Measurements from ENCODE around the gene NARF. TPM values are rescaled to one million over a fixed set of nuclear protein-coding genes. Genes with fewer than 3 reads are reported as not detected.

Gene NARF
- total RNA-seq, 6 experiments from 2014 or later = 9.3 to 48.6 (median 21.8) TPM

DNA sequence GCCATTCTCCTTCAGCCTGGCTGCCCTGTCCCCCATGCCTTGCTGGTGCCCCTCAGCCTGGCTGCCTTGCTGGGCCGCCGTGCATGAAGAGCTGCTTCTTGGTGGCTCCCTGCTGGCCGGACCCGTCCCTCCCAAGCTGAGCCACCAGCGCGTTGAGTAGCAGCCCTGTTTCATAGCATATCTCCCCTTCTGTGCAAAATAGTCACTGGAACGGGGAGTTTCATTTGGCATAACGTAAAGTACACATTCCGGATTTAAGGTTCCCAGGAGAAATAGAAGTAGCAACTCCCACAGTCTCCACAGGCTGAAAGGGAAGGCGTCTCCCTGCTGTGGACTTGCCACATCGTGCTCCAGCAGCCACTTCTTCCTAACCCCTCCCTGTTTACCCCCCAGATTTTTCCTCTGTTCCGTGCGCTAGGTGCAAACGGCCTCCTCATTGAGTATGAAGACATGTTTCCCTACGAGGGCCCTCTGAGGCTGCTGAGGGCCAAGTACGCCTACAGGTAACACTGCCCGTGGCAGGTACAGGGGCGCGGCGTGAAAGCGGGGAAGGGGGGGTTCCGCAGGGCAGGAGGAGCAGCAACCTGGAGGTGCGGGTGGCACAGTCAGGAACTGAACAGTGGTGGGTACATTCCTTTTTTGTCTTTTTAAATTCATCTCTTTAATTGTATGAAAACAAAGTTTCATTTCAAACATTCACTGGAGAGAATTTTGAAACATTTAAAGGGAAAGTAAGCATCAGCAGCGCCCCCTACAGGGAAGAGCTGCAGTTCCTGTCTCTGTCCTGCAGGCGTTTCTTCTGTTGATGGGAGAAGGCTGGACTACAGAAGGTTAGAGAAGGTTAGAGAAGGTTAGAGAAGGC is 34.3 kb upstream of the NARF start:
- TF ChIP-seq, protein P1, sequence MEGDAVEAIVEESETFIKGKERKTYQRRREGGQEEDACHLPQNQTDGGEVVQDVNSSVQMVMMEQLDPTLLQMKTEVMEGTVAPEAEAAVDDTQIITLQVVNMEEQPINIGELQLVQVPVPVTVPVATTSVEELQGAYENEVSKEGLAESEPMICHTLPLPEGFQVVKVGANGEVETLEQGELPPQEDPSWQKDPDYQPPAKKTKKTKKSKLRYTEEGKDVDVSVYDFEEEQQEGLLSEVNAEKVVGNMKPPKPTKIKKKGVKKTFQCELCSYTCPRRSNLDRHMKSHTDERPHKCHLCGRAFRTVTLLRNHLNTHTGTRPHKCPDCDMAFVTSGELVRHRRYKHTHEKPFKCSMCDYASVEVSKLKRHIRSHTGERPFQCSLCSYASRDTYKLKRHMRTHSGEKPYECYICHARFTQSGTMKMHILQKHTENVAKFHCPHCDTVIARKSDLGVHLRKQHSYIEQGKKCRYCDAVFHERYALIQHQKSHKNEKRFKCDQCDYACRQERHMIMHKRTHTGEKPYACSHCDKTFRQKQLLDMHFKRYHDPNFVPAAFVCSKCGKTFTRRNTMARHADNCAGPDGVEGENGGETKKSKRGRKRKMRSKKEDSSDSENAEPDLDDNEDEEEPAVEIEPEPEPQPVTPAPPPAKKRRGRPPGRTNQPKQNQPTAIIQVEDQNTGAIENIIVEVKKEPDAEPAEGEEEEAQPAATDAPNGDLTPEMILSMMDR (IDR thresholded peaks at IDR 0.05) = peak; percentile 39 to 50 (median 44)
- TF ChIP-seq POLR2A (IDR thresholded peaks at IDR 0.05) = no peak
- 80% methylated on average over 17 of the region's 25 CpGs for WGBS (ENCODE audit: insufficient coverage, low coverage, low lambda C conversion rate, missing lambda C conversion rate)
- Histone ChIP-seq H3K36me3 (no peaks in the 10 kb centered on the region), H3K4me1 (peaks cover 0 to 7% (median 3%) of the 10 kb centered on the region in 4 donors), H3K9me3 (no peaks in the 10 kb centered on the region), H3K4me3 (no peak overlapping the region), H3K27ac (no peak overlapping the region), H3K27me3 (no peaks in the 10 kb centered on the region)
- DNase-seq (no peak), ATAC-seq (peak in 3 of 4 donors; percentile 29 to 39 (median 35))
- intact Hi-C loops (cut with DNase I) = no loop called here

DNA sequence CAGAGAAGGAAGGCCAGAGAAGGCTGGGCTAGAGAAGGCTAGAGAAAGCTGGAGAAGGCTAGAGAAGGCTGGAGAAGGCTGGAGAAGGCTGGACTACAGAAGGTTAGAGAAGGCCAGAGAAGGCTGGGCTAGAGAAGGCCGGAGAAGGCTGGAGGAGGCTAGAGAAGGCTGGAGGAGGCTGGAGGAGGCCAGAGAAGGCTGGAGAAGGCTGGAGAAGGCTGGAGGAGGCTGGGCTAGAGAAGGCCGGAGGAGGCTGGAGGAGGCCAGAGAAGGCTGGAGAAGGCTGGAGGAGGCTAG is 33.7 kb upstream of the NARF start:
- TF ChIP-seq, protein P1 (IDR thresholded peaks at IDR 0.05) = no peak
- TF ChIP-seq POLR2A (IDR thresholded peaks at IDR 0.05) = no peak
- intact Hi-C loops (cut with DNase I) = no loop called here
- 93% methylated on average over 2 of the region's 2 CpGs for WGBS (ENCODE audit: insufficient coverage, low coverage, low lambda C conversion rate, missing lambda C conversion rate)

DNA sequence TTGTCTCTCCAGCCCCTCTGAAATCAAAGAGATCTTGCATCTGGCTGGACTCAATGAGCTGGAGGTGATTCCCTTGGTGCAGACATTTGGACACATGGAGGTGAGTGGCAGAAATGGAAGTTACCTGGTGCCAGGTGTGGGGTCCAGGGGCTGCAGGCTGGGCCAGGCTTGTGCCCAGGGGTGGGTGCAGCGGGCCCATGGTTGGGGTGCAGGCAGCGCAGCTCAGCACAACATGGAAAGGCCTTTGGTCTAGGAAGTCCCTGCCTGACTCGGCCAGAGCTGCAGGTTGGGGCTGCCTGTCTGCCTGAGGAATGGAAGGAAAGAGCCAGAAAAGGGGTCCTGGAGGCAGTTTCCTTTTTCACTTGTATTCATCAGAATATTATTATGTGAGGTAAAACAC is 30.0 kb upstream of the NARF start:
- Histone ChIP-seq H3K36me3 (no peaks in the 10 kb centered on the region), H3K9me3 (no peaks in the 10 kb centered on the region), H3K4me1 (no peaks in the 10 kb centered on the region), H3K27me3 (no peaks in the 10 kb centered on the region), H3K4me3 (no peak overlapping the region), H3K27ac (no peak overlapping the region)
- ATAC-seq (no peak), DNase-seq (no peak)
- TF ChIP-seq, protein P1 (IDR thresholded peaks at IDR 0.05) = no peak
- TF ChIP-seq POLR2A (IDR thresholded peaks at IDR 0.05) = no peak
- intact Hi-C loops (cut with DNase I) = no loop called here
- 100% methylated on average over 2 of the region's 3 CpGs for WGBS (ENCODE audit: insufficient coverage, low coverage, low lambda C conversion rate, missing lambda C conversion rate)

More for the DNA sequence above, 33.7 kb upstream of the NARF start:
- DNase-seq = no peak
- no peak for ATAC-seq
- no peaks in the 10 kb centered on the region for H3K27me3 ChIP-seq
- H3K4me3 ChIP-seq = no peak overlapping the region
- H3K27ac ChIP-seq = no peak overlapping the region
- no peaks in the 10 kb centered on the region for H3K9me3 ChIP-seq
- H3K4me1 ChIP-seq = peaks cover 0 to under 1% (median under 1%) of the 10 kb centered on the region in 4 donors
- no peaks in the 10 kb centered on the region for H3K36me3 ChIP-seq

DNA sequence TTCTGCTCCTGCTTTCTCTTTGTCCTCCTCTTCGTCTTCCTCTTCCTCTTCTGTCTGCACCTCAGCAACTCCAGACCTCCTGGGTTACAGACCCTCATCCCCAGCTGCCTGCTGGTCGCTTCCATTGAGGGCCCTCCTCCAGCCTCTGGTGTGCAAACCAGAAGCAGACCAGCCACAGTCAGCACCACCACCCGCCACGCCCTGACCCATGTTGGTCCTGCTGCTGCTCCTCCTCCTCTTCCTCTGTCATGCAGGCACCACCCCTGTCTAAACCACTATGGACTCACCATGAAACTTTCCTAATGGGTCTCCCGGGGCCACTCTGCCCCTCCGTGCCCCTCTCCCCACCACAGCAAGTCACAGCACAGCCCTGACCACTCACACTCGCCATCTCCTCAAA is 28.7 kb upstream of the NARF start:
- H3K4me3 ChIP-seq = no peak overlapping the region
- no peaks in the 10 kb centered on the region for H3K4me1 ChIP-seq
- no peak for DNase-seq
- TF ChIP-seq, protein P1 (IDR thresholded peaks at IDR 0.05) = no peak
- TF ChIP-seq POLR2A (IDR thresholded peaks at IDR 0.05) = no peak
- H3K27me3 ChIP-seq = no peaks in the 10 kb centered on the region
- 58% methylated on average over 2 of the region's 7 CpGs for WGBS (ENCODE audit: insufficient coverage, low coverage, low lambda C conversion rate, missing lambda C conversion rate)
- no peak overlapping the region for H3K27ac ChIP-seq
- H3K9me3 ChIP-seq = no peaks in the 10 kb centered on the region
- H3K36me3 ChIP-seq = no peaks in the 10 kb centered on the region
- ATAC-seq = peak in 1 of 4 donors; percentile 16
- intact Hi-C loops (cut with DNase I) = no loop called here
